H1 (cell line): ENCODE results near the gene HS6ST3. TPM values are rescaled to one million over a fixed set of nuclear protein-coding genes. Genes with fewer than 3 reads are reported as not detected.
A peak's percentile ranks its signal among the peaks of the same experiment; 100 is the strongest.

Source experiments
- BCL11A ChIP-seq, 2 experiments: IDR thresholded peaks; one replicate each; pipeline ENCODE4 v1.6.1; 2011; ENCODE audit warnings: low read depth in 2 of 2, low read length in 2 of 2, mild to moderate bottlenecking in 2 of 2
- CEBPB ChIP-seq: IDR thresholded peaks from 2 replicates; pipeline ENCODE4 v1.6.1; 2012; ENCODE audit warnings: low read depth, low read length
- CREB1 ChIP-seq: IDR thresholded peaks from 2 replicates; pipeline ENCODE4 v1.6.1; 2012; ENCODE audit warnings: inconsistent platforms
- GTF2F1 ChIP-seq: IDR thresholded peaks from 2 replicates; pipeline ENCODE4 v1.6.1; 2012; ENCODE audit warnings: low read depth, low read length, improper control_type of control experiment, borderline replicate concordance
- RBBP5 ChIP-seq: IDR thresholded peaks from 2 replicates; pipeline ENCODE4 v1.7.1; 2012; ENCODE audit warnings: low read depth, mild to moderate bottlenecking, inconsistent platforms, low read length, moderate library complexity, borderline replicate concordance
- SAP30 ChIP-seq: fragments of 300-600 bp; sonication (generic); IDR thresholded peaks from 2 replicates; pipeline ENCODE4 v1.7.1; 2012; ENCODE audit warnings: low read length, moderate library complexity, mild to moderate bottlenecking, inconsistent platforms; ENCODE audit not compliant: insufficient read depth, insufficient replicate concordance
- SRF ChIP-seq: IDR thresholded peaks from 2 replicates; pipeline ENCODE4 v1.6.1; 2011; ENCODE audit warnings: mild to moderate bottlenecking, low read depth, low read length, moderate library complexity
- TBP ChIP-seq: IDR thresholded peaks from 2 replicates; pipeline ENCODE4 v1.6.1; 2011; ENCODE audit warnings: low read depth, low read length, improper control_type of control experiment
- polyA plus RNA-seq, 7 experiments: library from polyadenylated mRNA; depleted of rRNA in 3 of 7; stranded (reverse) in 5 of 7; unstranded in 2 of 7; fragments of >200 nt in 5 of 7; fragments of 200-250 nt in 2 of 7; gene quantifications; 1 replicate in 5 of 7; 2 replicates in 1 of 7; 4 replicates in 1 of 7; pipeline versions ENCODE4 v1.2.1 to v1.2.3, GENCODE V29; 2011 to 2013; ENCODE audit warnings: missing spikeins in 2 of 7, mixed read lengths in 2 of 7
- total RNA-seq: library from RNA; stranded (reverse); fragmentation: NEBNext Ultra II Directional; extraction: Animal tissue kit (Norgen Biotek cat#: 25700); gene quantifications from 2 replicates; pipeline ENCODE4 v1.2.1, GENCODE V29; 2021
- TF ChIP-seq, protein P1 (sequence below): fragments of 300-600 bp; sonication (generic); IDR thresholded peaks from 2 replicates; pipeline ENCODE4 v1.7.1; 2012; ENCODE audit warnings: low read length, moderate library complexity, mild to moderate bottlenecking, inconsistent platforms; ENCODE audit not compliant: insufficient replicate concordance

HS6ST3 gene
- total and polyA plus RNA-seq, 2 of the 8 experiments (the other 6 are each of a cell fraction or from before 2014, with no cell fraction given), result 0.45 to 1.2 TPM

DNA sequence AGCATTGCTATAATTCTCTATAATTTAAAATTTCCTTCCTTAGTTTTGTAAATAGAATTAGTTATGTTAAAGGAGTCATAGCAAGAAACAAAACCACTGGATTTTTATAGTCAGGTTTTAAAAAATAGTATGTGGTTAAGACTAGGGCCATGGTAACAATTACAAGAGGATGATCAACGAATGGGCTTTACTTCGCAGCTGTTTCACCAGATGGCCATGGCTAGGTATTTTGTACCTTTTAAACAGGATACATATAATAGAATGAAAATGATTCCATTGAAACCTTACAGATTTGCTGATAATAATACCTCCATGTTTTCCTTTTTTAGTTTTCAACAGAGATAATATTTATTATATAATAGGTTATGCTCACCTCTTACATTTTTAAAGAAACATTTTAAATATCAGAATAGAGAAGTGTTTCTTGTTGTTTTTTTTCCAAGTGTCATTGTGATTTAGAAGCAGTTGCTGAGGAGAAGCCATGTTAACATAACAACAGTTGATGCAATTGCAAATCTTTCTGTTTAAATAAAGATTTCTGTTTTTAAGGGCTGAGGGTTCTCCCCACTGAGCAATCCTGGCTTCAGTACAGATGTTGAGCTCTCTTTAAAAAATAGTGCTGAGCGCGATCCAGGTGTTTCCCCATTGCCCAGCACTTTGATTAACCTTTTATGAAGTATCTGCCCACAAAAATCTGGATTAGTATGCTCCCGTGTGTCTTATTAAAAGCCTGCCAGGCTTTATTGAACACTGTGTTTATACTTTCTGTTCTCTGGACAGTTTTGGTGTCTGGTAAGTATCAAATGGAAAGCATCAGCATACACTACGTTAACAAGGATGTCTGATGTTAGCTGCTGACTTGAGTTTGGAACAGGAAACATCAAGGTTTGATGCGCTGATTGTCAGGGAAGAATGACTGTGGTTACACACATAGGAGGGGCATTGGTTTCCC lies 205.3 kb downstream of the HS6ST3 start (continued):
- TF ChIP-seq SAP30 (no peak), RBBP5 (no peak), CREB1 (no peak), SRF (no peak), CEBPB (peak; percentile 55; the same call in 1 of the 2 replicates), GTF2F1 (no peak), BCL11A (IDR thresholded peaks at IDR 0.05; ENCODE audit: low read depth in 2 of 2, low read length in 2 of 2) (no peak), TBP (peak; percentile 38; the same call in 1 of the 2 replicates)
- TF ChIP-seq, protein P1, sequence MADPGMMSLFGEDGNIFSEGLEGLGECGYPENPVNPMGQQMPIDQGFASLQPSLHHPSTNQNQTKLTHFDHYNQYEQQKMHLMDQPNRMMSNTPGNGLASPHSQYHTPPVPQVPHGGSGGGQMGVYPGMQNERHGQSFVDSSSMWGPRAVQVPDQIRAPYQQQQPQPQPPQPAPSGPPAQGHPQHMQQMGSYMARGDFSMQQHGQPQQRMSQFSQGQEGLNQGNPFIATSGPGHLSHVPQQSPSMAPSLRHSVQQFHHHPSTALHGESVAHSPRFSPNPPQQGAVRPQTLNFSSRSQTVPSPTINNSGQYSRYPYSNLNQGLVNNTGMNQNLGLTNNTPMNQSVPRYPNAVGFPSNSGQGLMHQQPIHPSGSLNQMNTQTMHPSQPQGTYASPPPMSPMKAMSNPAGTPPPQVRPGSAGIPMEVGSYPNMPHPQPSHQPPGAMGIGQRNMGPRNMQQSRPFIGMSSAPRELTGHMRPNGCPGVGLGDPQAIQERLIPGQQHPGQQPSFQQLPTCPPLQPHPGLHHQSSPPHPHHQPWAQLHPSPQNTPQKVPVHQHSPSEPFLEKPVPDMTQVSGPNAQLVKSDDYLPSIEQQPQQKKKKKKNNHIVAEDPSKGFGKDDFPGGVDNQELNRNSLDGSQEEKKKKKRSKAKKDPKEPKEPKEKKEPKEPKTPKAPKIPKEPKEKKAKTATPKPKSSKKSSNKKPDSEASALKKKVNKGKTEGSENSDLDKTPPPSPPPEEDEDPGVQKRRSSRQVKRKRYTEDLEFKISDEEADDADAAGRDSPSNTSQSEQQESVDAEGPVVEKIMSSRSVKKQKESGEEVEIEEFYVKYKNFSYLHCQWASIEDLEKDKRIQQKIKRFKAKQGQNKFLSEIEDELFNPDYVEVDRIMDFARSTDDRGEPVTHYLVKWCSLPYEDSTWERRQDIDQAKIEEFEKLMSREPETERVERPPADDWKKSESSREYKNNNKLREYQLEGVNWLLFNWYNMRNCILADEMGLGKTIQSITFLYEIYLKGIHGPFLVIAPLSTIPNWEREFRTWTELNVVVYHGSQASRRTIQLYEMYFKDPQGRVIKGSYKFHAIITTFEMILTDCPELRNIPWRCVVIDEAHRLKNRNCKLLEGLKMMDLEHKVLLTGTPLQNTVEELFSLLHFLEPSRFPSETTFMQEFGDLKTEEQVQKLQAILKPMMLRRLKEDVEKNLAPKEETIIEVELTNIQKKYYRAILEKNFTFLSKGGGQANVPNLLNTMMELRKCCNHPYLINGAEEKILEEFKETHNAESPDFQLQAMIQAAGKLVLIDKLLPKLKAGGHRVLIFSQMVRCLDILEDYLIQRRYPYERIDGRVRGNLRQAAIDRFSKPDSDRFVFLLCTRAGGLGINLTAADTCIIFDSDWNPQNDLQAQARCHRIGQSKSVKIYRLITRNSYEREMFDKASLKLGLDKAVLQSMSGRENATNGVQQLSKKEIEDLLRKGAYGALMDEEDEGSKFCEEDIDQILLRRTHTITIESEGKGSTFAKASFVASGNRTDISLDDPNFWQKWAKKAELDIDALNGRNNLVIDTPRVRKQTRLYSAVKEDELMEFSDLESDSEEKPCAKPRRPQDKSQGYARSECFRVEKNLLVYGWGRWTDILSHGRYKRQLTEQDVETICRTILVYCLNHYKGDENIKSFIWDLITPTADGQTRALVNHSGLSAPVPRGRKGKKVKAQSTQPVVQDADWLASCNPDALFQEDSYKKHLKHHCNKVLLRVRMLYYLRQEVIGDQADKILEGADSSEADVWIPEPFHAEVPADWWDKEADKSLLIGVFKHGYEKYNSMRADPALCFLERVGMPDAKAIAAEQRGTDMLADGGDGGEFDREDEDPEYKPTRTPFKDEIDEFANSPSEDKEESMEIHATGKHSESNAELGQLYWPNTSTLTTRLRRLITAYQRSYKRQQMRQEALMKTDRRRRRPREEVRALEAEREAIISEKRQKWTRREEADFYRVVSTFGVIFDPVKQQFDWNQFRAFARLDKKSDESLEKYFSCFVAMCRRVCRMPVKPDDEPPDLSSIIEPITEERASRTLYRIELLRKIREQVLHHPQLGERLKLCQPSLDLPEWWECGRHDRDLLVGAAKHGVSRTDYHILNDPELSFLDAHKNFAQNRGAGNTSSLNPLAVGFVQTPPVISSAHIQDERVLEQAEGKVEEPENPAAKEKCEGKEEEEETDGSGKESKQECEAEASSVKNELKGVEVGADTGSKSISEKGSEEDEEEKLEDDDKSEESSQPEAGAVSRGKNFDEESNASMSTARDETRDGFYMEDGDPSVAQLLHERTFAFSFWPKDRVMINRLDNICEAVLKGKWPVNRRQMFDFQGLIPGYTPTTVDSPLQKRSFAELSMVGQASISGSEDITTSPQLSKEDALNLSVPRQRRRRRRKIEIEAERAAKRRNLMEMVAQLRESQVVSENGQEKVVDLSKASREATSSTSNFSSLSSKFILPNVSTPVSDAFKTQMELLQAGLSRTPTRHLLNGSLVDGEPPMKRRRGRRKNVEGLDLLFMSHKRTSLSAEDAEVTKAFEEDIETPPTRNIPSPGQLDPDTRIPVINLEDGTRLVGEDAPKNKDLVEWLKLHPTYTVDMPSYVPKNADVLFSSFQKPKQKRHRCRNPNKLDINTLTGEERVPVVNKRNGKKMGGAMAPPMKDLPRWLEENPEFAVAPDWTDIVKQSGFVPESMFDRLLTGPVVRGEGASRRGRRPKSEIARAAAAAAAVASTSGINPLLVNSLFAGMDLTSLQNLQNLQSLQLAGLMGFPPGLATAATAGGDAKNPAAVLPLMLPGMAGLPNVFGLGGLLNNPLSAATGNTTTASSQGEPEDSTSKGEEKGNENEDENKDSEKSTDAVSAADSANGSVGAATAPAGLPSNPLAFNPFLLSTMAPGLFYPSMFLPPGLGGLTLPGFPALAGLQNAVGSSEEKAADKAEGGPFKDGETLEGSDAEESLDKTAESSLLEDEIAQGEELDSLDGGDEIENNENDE, result peak; percentile 95
